ENCODE data around the gene CD58. TPM values are rescaled to one million over a fixed set of nuclear protein-coding genes. Genes with fewer than 3 reads are reported as not detected.

CD58 gene
- total RNA-seq, 1 donor, result 23.5 TPM

DNA sequence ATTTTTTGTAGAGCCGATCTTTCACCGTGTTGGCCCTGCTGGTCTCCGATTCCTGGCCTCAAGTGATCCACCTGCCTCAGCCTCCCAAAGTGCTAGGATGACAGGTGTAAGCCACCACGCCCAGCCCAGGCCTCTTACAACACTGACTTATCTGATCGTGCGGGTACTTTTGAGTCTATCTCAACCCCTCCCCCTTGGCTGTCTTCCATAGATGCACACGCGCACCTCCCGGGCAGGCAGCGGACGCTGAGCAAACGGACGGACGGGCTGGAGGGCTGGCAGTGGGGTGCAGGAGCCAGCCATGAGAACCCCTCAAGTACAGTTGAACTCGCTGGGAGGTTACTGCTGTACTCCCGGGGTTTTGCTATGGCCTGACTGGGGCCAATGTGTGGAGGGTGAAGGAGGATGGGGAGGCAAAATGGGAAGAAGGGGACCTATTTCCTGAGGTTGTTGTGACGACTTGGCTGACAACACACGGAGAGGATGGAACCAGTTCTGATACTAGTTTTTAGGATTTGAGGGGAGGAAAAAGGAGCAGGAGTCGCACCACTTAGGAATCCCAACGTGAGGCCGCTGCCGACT, 959 bp downstream of the CD58 start:
- H3K27me3 ChIP-seq (ENCODE audit: insufficient read depth, low read length), result peaks cover 6% of the 10 kb centered on the region
- H3K4me3 ChIP-seq (ENCODE audit: insufficient read depth, low read length), result peak overlapping the region; percentile 91
- no peaks in the 10 kb centered on the region for H3K36me3 ChIP-seq (ENCODE audit: insufficient read depth, low read length)
- DNase-seq (ENCODE audit: insufficient read length, low spot score, missing footprints), result peak; percentile 34
- no peaks in the 10 kb centered on the region for H3K9me3 ChIP-seq (ENCODE audit: low read depth, low read length)
- peak overlapping the region; percentile 89 for H3K4me2 ChIP-seq (ENCODE audit: insufficient read depth, low read length)
- TF ChIP-seq, protein P1, sequence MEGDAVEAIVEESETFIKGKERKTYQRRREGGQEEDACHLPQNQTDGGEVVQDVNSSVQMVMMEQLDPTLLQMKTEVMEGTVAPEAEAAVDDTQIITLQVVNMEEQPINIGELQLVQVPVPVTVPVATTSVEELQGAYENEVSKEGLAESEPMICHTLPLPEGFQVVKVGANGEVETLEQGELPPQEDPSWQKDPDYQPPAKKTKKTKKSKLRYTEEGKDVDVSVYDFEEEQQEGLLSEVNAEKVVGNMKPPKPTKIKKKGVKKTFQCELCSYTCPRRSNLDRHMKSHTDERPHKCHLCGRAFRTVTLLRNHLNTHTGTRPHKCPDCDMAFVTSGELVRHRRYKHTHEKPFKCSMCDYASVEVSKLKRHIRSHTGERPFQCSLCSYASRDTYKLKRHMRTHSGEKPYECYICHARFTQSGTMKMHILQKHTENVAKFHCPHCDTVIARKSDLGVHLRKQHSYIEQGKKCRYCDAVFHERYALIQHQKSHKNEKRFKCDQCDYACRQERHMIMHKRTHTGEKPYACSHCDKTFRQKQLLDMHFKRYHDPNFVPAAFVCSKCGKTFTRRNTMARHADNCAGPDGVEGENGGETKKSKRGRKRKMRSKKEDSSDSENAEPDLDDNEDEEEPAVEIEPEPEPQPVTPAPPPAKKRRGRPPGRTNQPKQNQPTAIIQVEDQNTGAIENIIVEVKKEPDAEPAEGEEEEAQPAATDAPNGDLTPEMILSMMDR (IDR thresholded peaks at IDR 0.05; ENCODE audit: extremely low read depth, low read depth, low read length), result no peak
- peaks cover 27% of the 10 kb centered on the region for H3K4me1 ChIP-seq (ENCODE audit: insufficient read depth, low read length)
- peak overlapping the region; percentile 80 for H3K27ac ChIP-seq (ENCODE audit: low read depth, low read length)
- H3K79me2 ChIP-seq (ENCODE audit: insufficient read depth, low read length), result peaks cover 22% of the 10 kb centered on the region
- H4K20me1 ChIP-seq (ENCODE audit: insufficient read depth, low read length), result no peaks in the 10 kb centered on the region
- peak overlapping the region; percentile 86 for H2AFZ ChIP-seq (ENCODE audit: low read length)

DNA sequence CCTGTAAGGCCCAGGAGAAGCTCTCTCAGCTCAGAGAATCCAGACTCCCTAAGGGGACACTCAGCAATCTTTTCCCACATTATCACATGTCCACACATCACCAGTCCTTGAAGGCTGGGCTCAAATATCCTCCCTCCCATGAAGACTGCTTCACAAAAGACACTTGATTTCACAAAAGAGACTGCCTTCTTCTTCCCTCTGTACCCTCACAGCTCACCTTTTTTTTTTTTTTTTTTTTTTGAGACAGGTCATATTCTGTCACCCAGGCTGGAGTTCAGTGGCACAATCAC, 1.5 kb downstream of the CD58 start:
- no peak overlapping the region for H3K27ac ChIP-seq (ENCODE audit: low read depth, low read length)
- H3K9me3 ChIP-seq (ENCODE audit: low read depth, low read length), result no peaks in the 10 kb centered on the region
- peaks cover 27% of the 10 kb centered on the region for H3K79me2 ChIP-seq (ENCODE audit: insufficient read depth, low read length)
- H3K4me1 ChIP-seq (ENCODE audit: insufficient read depth, low read length), result peaks cover 25% of the 10 kb centered on the region
- H3K27me3 ChIP-seq (ENCODE audit: insufficient read depth, low read length), result peaks cover 6% of the 10 kb centered on the region
- H3K4me3 ChIP-seq (ENCODE audit: insufficient read depth, low read length), result no peak overlapping the region
- no peaks in the 10 kb centered on the region for H3K36me3 ChIP-seq (ENCODE audit: insufficient read depth, low read length)
- TF ChIP-seq, protein P1 (IDR thresholded peaks at IDR 0.05; ENCODE audit: extremely low read depth, low read depth, low read length), result no peak
- DNase-seq (ENCODE audit: insufficient read length, low spot score, missing footprints), result no peak
- no peak overlapping the region for H2AFZ ChIP-seq (ENCODE audit: low read length)
- H4K20me1 ChIP-seq (ENCODE audit: insufficient read depth, low read length), result no peaks in the 10 kb centered on the region
- H3K4me2 ChIP-seq (ENCODE audit: insufficient read depth, low read length), result no peak overlapping the region

DNA sequence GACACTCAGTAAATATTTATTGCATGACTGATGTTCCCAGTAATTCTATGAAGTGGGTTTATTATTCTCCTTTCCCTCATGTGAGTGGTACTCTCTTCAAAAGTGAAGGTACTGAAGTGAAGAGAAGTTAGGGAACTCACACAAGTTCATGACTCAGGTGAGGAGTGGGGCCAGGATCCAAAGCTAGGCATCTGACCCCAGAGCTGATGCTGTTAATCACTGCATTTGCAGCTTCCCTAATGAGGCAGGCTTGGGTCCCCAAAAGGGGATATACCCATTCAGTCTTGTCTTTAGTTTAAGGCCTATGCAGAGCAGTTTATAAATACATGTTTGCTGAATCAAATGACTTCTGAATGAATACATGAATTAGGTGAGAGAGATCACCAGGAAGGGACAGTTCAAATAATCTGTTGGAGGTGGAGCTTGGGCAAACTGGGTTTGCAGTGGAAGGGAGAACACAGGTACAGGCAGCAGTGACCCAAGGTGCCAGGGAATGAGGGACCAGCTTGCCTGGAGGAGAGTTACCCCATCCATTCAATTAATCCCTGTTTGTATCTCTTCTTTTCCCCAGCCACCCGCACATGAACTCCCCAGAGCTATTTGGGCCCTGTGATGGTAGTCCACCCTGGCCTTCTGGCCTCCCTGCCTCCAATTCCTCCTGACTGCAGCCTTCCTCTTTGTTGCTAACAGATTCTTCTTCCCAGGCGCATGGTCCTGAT, 2.0 kb downstream of the CD58 start:
- no peak overlapping the region for H3K27ac ChIP-seq (ENCODE audit: low read depth, low read length)
- no peak overlapping the region for H3K4me2 ChIP-seq (ENCODE audit: insufficient read depth, low read length)
- no peaks in the 10 kb centered on the region for H3K9me3 ChIP-seq (ENCODE audit: low read depth, low read length)
- no peak for DNase-seq (ENCODE audit: insufficient read length, low spot score, missing footprints)
- H3K4me1 ChIP-seq (ENCODE audit: insufficient read depth, low read length), result peaks cover 20% of the 10 kb centered on the region
- H3K4me3 ChIP-seq (ENCODE audit: insufficient read depth, low read length), result no peak overlapping the region
- no peak overlapping the region for H2AFZ ChIP-seq (ENCODE audit: low read length)
- H3K27me3 ChIP-seq (ENCODE audit: insufficient read depth, low read length), result peaks cover 6% of the 10 kb centered on the region
- peaks cover 28% of the 10 kb centered on the region for H3K79me2 ChIP-seq (ENCODE audit: insufficient read depth, low read length)
- no peaks in the 10 kb centered on the region for H3K36me3 ChIP-seq (ENCODE audit: insufficient read depth, low read length)
- TF ChIP-seq, protein P1 (IDR thresholded peaks at IDR 0.05; ENCODE audit: extremely low read depth, low read depth, low read length), result no peak
- H4K20me1 ChIP-seq (ENCODE audit: insufficient read depth, low read length), result no peaks in the 10 kb centered on the region

DNA sequence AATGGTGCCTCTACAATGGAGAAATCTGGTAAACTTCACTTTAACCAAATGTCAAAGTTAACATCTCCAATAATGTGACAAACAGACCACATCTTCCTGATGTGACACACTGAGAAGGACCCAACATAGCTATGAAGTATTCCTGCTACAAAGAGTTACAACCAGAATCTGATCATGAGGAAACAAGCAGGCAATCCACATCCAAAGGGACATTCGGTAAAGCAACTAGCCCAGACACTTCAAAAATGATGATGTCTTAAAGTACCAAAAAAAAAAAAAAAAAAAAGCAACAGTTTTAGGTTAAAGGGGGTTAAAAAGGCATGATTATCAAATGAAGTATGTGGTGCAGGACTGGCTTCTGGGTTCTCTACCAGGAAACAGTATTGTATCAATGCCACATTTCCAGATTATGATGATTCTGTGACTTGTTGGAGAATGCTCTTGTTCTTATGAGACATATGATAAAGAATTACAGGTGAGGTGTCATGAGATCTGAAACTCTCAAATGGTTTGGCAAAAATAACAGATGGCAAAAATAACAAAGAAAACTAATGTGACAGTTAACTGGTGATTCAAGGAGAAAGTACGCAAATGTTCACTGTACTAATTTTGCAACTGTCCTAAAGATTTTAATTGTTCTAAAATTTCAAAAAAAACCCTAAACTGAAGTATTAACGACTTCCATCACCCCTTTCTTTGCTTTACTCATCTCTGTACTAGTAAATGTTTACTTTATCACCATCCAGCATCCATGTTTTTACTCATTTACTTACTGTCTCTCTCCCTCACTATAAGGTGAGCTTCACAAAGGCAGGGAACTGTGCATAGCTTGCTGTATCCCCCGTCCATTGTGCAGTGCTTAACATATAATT, 2.8 kb downstream of the CD58 start:
- no peak overlapping the region for H3K4me3 ChIP-seq (ENCODE audit: insufficient read depth, low read length)
- H3K9me3 ChIP-seq (ENCODE audit: low read depth, low read length), result no peaks in the 10 kb centered on the region
- H3K27ac ChIP-seq (ENCODE audit: low read depth, low read length), result no peak overlapping the region
- peaks cover 15% of the 10 kb centered on the region for H3K4me1 ChIP-seq (ENCODE audit: insufficient read depth, low read length)
- peaks cover 33% of the 10 kb centered on the region for H3K79me2 ChIP-seq (ENCODE audit: insufficient read depth, low read length)
- TF ChIP-seq, protein P1 (IDR thresholded peaks at IDR 0.05; ENCODE audit: extremely low read depth, low read depth, low read length), result no peak
- H3K27me3 ChIP-seq (ENCODE audit: insufficient read depth, low read length), result peaks cover 6% of the 10 kb centered on the region
- H3K4me2 ChIP-seq (ENCODE audit: insufficient read depth, low read length), result no peak overlapping the region
- no peaks in the 10 kb centered on the region for H4K20me1 ChIP-seq (ENCODE audit: insufficient read depth, low read length)
- no peak for DNase-seq (ENCODE audit: insufficient read length, low spot score, missing footprints)
- H3K36me3 ChIP-seq (ENCODE audit: insufficient read depth, low read length), result no peaks in the 10 kb centered on the region
- no peak overlapping the region for H2AFZ ChIP-seq (ENCODE audit: low read length)

Measured in osteoblast (primary cell).